Dedifferentiated amniotic fluid mesenchymal stem cell (primary cell): ENCODE measurements around the gene NFX1.
"Not testable (repeated sequence)": the region's sequence is repeated elsewhere in the genome, so short reads cannot be mapped to it uniquely, and the experiment has no call there.

Source experiments
- DNase-seq: peaks from one replicate; pipeline ENCODE4 v3.0.0-alpha.2; 2016; ENCODE audit errors: extremely low spot score

The NFX1 gene

GRCh38 chr9:33388110-33388994 lies 98.0 kb downstream of the NFX1 start:
- DNase-seq = no peak

- peak; percentile 95 for DNase-seq
Measured at GRCh38 chr9:33391111-33391771, 100.9 kb downstream of the NFX1 start.

- DNase-seq = not testable (repeated sequence)
Measured at GRCh38 chr9:33392591-33393021, 102.3 kb downstream of the NFX1 start.

- DNase-seq = no peak
Measured at GRCh38 chr9:33393581-33393980, 103.3 kb downstream of the NFX1 start.

GRCh38 chr9:33393986-33394385 lies 103.7 kb downstream of the NFX1 start:
- not testable (repeated sequence) for DNase-seq

GRCh38 chr9:33395159-33395879 lies 105.0 kb downstream of the NFX1 start:
- DNase-seq = not testable (repeated sequence)

GRCh38 chr9:33397801-33398200 lies 107.5 kb downstream of the NFX1 start:
- not testable (repeated sequence) for DNase-seq

- DNase-seq = not testable (repeated sequence)
Measured at GRCh38 chr9:33399047-33399446, 108.7 kb downstream of the NFX1 start.

- DNase-seq = not testable (repeated sequence)
Measured at GRCh38 chr9:33401809-33402208, 111.5 kb downstream of the NFX1 start.

GRCh38 chr9:33402371-33402770 lies 112.1 kb downstream of the NFX1 start, which contains the start of gene AQP7:
TSS of gene AQP7 (minus strand) at chr9:33402568. CDS start at chr9:33401262, 1,306 bp downstream.
- DNase-seq = not testable (repeated sequence)

GRCh38 chr9:33403941-33404787 lies 113.8 kb downstream of the NFX1 start:
- no peak for DNase-seq

GRCh38 chr9:33404788-33405362 lies 114.6 kb downstream of the NFX1 start:
- no peak for DNase-seq

- no peak for DNase-seq
Measured at GRCh38 chr9:33407061-33407460, 116.7 kb downstream of the NFX1 start.

- DNase-seq = no peak
Measured at GRCh38 chr9:33408087-33408486, 117.8 kb downstream of the NFX1 start.

- DNase-seq = no peak
Measured at GRCh38 chr9:33414268-33414667, 124.0 kb downstream of the NFX1 start.

GRCh38 chr9:33414889-33415500 lies 124.7 kb downstream of the NFX1 start:
- no peak for DNase-seq

- no peak for DNase-seq
Measured at GRCh38 chr9:33415501-33416038, 125.3 kb downstream of the NFX1 start.

- no peak for DNase-seq
Measured at GRCh38 chr9:33416996-33417395, 126.7 kb downstream of the NFX1 start.

- no peak for DNase-seq
Measured at GRCh38 chr9:33418090-33418489, 127.8 kb downstream of the NFX1 start.

GRCh38 chr9:33419708-33420303 lies 129.5 kb downstream of the NFX1 start:
- no peak for DNase-seq
